PC-9 (cell line): Measurements from ENCODE around the gene OR51B2. TPM values are rescaled to one million over a fixed set of nuclear protein-coding genes. Genes with fewer than 3 reads are reported as not detected.

Source experiments
- BruUV-seq: library from RNA; stranded (reverse); fragments of 400-500 nt; replicated peaks from 2 replicates; lab custom pipeline; 2021; lab: Mats Ljungman, UMichigan
- CTCF ChIA-PET: fragments of 300-600 bp; sonication (Branson Sonifier 250); formaldehyde crosslinking; loops from one replicate; lab custom pipeline; 2022; ENCODE audit warnings: antibody characterized with exemption; lab: Charles Lee
- POLR2A ChIA-PET: fragments of 300-600 bp; sonication (Branson Sonifier 250); formaldehyde crosslinking; loops from one replicate; lab custom pipeline; 2022; ENCODE audit warnings: antibody characterized with exemption; ENCODE audit not compliant: unreplicated experiment; lab: Charles Lee
- DNase-seq, 2 experiments: peaks; one replicate each; pipeline versions ENCODE4 v3.0.0 to v3.0.0-alpha.2; 2015 to 2022; ENCODE audit warnings: mixed read lengths in 1 of 2
- H2AFZ ChIP-seq: fragments of 200-600 bp; sonication (generic); 2 replicates; pipeline ENCODE4 v1.8.1; 2017; ENCODE audit warnings: antibody characterized with exemption
- H3F3A ChIP-seq: fragments of 200-600 bp; sonication (generic); 2 replicates; pipeline ENCODE4 v1.8.1; 2017; ENCODE audit warnings: antibody characterized with exemption, mild to moderate bottlenecking, low read depth; ENCODE audit not compliant: insufficient read depth
- H3K27ac ChIP-seq: fragments of 200-600 bp; sonication (generic); 2 replicates; pipeline ENCODE4 v1.6.1; 2016; ENCODE audit warnings: mixed run types
- H3K27me3 ChIP-seq: fragments of 200-600 bp; sonication (generic); 2 replicates; pipeline ENCODE4 v1.6.1; 2016; ENCODE audit warnings: low read depth, mixed run types; ENCODE audit not compliant: insufficient read depth
- H3K36me3 ChIP-seq: fragments of 200-600 bp; sonication (generic); 2 replicates; pipeline ENCODE4 v1.6.1; 2016; ENCODE audit warnings: low read depth, mixed run types
- H3K4me1 ChIP-seq: fragments of 200-600 bp; sonication (generic); replicated peaks from 2 replicates; pipeline ENCODE4 v1.6.1; 2016; ENCODE audit warnings: mixed run types; ENCODE audit not compliant: insufficient read depth
- H3K4me2 ChIP-seq: fragments of 200-600 bp; sonication (generic); 2 replicates; pipeline ENCODE4 v1.6.1; 2017; ENCODE audit warnings: mixed run types
- H3K4me3 ChIP-seq: fragments of 200-600 bp; sonication (generic); 2 replicates; pipeline ENCODE4 v1.6.1; 2016; ENCODE audit warnings: mixed run types
- H3K79me2 ChIP-seq: fragments of 200-600 bp; sonication (generic); 2 replicates; pipeline ENCODE4 v1.6.1; 2017; ENCODE audit warnings: low read depth, mixed run types
- H3K9me2 ChIP-seq: fragments of 200-600 bp; sonication (generic); 2 replicates; pipeline ENCODE4 v1.8.1; 2017; ENCODE audit warnings: mild to moderate bottlenecking; ENCODE audit not compliant: insufficient read depth
- H3K9me3 ChIP-seq: fragments of 200-600 bp; sonication (generic); 2 replicates; pipeline ENCODE4 v1.8.1; 2016; ENCODE audit warnings: low read depth; ENCODE audit not compliant: insufficient read depth
- H4K20me1 ChIP-seq: fragments of 200-600 bp; sonication (generic); 2 replicates; pipeline ENCODE4 v1.8.1; 2017; ENCODE audit not compliant: insufficient read depth
- EZH2 ChIP-seq: fragments of 200-600 bp; sonication (generic); IDR thresholded peaks from 2 replicates; pipeline ENCODE4 v1.8.0; 2017; ENCODE audit warnings: antibody characterized with exemption, low read depth
- intact Hi-C: fragments of 100-400 bp; cut with micrococcal nuclease; formaldehyde crosslinking; loops from one replicate; pipeline ENCODE4 v1.10.0; 2022; ENCODE audit not compliant: unreplicated experiment
- total RNA-seq: library from RNA; stranded (reverse); gene quantifications from 2 replicates; pipeline ENCODE4 v1.2.3, GENCODE V29; 2021
- TF ChIP-seq, protein P1 (sequence below): fragments of 200-600 bp; sonication (generic); conservative IDR thresholded peaks from 2 replicates; pipeline ENCODE4 v1.6.1; 2017; ENCODE audit warnings: mixed run types, antibody characterized with exemption, mild to moderate bottlenecking, moderate library complexity

The OR51B2 gene
- total RNA-seq, 1 experiment from 2014 or later, result not detected

DNA sequence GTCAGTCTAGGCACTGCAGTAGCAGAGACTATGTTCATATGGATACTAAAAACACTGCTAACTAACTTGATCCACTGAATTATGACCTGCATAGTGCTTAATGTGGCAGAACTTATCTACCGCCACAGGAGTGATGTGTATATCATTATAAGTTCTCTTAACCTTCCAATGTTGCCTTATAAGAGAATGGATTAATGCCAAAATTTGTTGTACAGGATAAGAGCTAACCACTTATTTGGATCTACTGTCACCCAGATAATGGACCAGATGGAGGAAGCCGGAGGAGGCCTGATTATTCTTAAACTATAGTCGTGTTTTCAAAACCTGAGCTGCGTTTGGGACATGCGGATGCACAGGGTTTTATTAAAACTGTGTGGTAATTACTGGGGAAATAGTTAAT lies 20.5 kb downstream of the OR51B2 start:
- no peaks in the 10 kb centered on the region for H3K4me1 ChIP-seq
- CTCF ChIA-PET, result no interaction called here
- H3F3A ChIP-seq, result no peaks in the 10 kb centered on the region
- TF ChIP-seq, protein P1, sequence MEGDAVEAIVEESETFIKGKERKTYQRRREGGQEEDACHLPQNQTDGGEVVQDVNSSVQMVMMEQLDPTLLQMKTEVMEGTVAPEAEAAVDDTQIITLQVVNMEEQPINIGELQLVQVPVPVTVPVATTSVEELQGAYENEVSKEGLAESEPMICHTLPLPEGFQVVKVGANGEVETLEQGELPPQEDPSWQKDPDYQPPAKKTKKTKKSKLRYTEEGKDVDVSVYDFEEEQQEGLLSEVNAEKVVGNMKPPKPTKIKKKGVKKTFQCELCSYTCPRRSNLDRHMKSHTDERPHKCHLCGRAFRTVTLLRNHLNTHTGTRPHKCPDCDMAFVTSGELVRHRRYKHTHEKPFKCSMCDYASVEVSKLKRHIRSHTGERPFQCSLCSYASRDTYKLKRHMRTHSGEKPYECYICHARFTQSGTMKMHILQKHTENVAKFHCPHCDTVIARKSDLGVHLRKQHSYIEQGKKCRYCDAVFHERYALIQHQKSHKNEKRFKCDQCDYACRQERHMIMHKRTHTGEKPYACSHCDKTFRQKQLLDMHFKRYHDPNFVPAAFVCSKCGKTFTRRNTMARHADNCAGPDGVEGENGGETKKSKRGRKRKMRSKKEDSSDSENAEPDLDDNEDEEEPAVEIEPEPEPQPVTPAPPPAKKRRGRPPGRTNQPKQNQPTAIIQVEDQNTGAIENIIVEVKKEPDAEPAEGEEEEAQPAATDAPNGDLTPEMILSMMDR, result no peak
- TF ChIP-seq EZH2, result no peak
- no peak overlapping the region for H3K27ac ChIP-seq
- no TSS peak for BruUV-seq
- H3K9me2 ChIP-seq, result no peaks in the 10 kb centered on the region
- H3K27me3 ChIP-seq, result no peaks in the 10 kb centered on the region
- no peak overlapping the region for H3K4me2 ChIP-seq
- no peak for DNase-seq
- H3K9me3 ChIP-seq, result no peaks in the 10 kb centered on the region
- no peaks in the 10 kb centered on the region for H3K79me2 ChIP-seq
- no peaks in the 10 kb centered on the region for H4K20me1 ChIP-seq
- intact Hi-C loops, result no loop called here
- no peaks in the 10 kb centered on the region for H3K36me3 ChIP-seq
- no peak overlapping the region for H3K4me3 ChIP-seq
- POLR2A ChIA-PET, result no interaction called here
- no peak overlapping the region for H2AFZ ChIP-seq

DNA sequence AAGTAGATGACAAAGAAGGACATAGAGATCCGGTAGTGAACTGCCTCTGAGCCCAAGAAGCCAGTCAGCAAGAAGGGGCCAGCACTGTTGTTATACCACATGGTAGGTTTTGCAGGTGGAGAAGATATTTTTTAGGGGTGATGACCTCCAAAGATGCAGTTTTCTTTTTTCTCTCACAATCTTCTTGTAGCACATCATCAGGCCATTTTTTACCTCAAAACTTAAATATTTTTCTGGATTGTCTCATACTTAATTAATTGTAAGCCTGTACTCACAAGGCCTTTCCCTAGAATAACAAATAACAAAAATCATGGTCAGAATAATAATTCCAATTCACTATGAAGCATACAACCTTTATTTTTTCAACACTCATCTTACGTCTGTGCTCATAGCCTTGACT lies 22.3 kb downstream of the OR51B2 start, which contains the start of gene OR51B4:
OR51B4 (minus strand) TSS at position 101 of the 400 bp plus-strand sequence; CDS start at position 101, 0 bp downstream.
- Histone ChIP-seq H3F3A (no peaks in the 10 kb centered on the region), H3K36me3 (no peaks in the 10 kb centered on the region), H3K27me3 (no peaks in the 10 kb centered on the region), H3K4me1 (no peaks in the 10 kb centered on the region), H2AFZ (no peak within 1 kb of the TSS), H3K27ac (no peak within 1 kb of the TSS), H3K79me2 (no peaks in the 10 kb centered on the region), H3K9me2 (no peaks in the 10 kb centered on the region), H3K4me3 (no peak within 1 kb of the TSS), H4K20me1 (no peaks in the 10 kb centered on the region), H3K9me3 (no peaks in the 10 kb centered on the region), H3K4me2 (no peak within 1 kb of the TSS)
- no TSS peak for BruUV-seq
- CTCF ChIA-PET, result no interaction called here
- no peak for DNase-seq
- POLR2A ChIA-PET, result no interaction called here
- intact Hi-C loops, result no loop called here
- TF ChIP-seq, protein P1, result no peak
- TF ChIP-seq EZH2, result no peak

DNA sequence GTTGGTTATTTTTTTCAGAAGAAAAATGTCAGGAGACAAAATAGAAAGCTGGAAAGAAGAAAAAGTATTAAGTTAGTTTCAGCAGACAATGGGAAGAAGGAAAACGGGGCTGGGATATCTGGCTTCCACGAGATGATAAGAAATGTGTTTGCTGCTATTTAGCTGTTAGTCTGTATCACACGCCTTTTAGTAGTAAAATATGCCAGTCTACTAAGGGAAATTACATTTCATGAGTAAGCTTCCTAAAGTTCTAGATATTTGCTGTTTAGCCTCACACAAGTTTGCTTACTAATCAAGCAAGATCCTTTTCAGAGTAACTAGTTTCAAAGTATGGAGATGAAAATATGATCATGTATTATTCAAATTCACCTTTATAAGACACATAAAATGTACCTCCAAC lies 23.8 kb downstream of the OR51B2 start:
- POLR2A ChIA-PET, result no interaction called here
- CTCF ChIA-PET, result no interaction called here
- Histone ChIP-seq H2AFZ (no peak overlapping the region), H3K79me2 (no peaks in the 10 kb centered on the region), H4K20me1 (no peaks in the 10 kb centered on the region), H3K9me2 (no peaks in the 10 kb centered on the region), H3K4me3 (no peak overlapping the region), H3K27me3 (no peaks in the 10 kb centered on the region), H3K4me1 (no peaks in the 10 kb centered on the region), H3F3A (no peaks in the 10 kb centered on the region), H3K9me3 (no peaks in the 10 kb centered on the region), H3K4me2 (no peak overlapping the region), H3K36me3 (no peaks in the 10 kb centered on the region), H3K27ac (no peak overlapping the region)
- no TSS peak for BruUV-seq
- TF ChIP-seq, protein P1, result no peak
- no peak for TF ChIP-seq EZH2
- intact Hi-C loops, result no loop called here
- DNase-seq, result no peak
